ENCODE measurements around the gene PTPRM. TPM values are rescaled to one million over a fixed set of nuclear protein-coding genes. Genes with fewer than 3 reads are reported as not detected.
A peak's percentile ranks its signal among the peaks of the same experiment; 100 is the strongest.

The PTPRM gene
- total RNA-seq, 4 donors from 2014 or later: 62.7 to 94.0 (median 76.0) TPM

- intact Hi-C loops (cut with DNase I): no loop called here
- TF ChIP-seq POLR2A (IDR thresholded peaks at IDR 0.05; ENCODE audit: low read depth): no peak
- no peak for TF ChIP-seq CTCF (IDR thresholded peaks at IDR 0.05)
- TF ChIP-seq POLR2AphosphoS5 (IDR thresholded peaks at IDR 0.05): no peak
- no peak for TF ChIP-seq EP300 (IDR thresholded peaks at IDR 0.05)
- DNase-seq (ENCODE audit: extremely low spot score): peak; percentile 64
- H3K9me3 ChIP-seq: no peaks in the 10 kb centered on the region
- no peak overlapping the region for H3K27ac ChIP-seq (replicated peaks in 1 of 4)
- H3K4me1 ChIP-seq: peaks cover 43 to 53% (median 48%) of the 10 kb centered on the region in 4 donors
- WGBS: 88% methylated on average over 6 of the region's 6 CpGs
- H3K36me3 ChIP-seq: no peaks in the 10 kb centered on the region
- H3K27me3 ChIP-seq: no peaks in the 10 kb centered on the region
- no peak overlapping the region for H3K4me3 ChIP-seq
These were observed 32.9 kb downstream of the PTPRM start for GRCh38 chr18:7600036-7600435.

- H3K4me3 ChIP-seq: no peak overlapping the region
- no peaks in the 10 kb centered on the region for H3K9me3 ChIP-seq
- H3K27me3 ChIP-seq: no peaks in the 10 kb centered on the region
- DNase-seq (ENCODE audit: extremely low spot score): no peak
- 87% methylated on average over 8 of the region's 13 CpGs for WGBS
- H3K36me3 ChIP-seq: no peaks in the 10 kb centered on the region
- peaks cover 37 to 46% (median 42%) of the 10 kb centered on the region in 4 donors for H3K4me1 ChIP-seq
- TF ChIP-seq POLR2AphosphoS5 (IDR thresholded peaks at IDR 0.05): no peak
- TF ChIP-seq EP300 (IDR thresholded peaks at IDR 0.05): no peak
- no peak for TF ChIP-seq CTCF (IDR thresholded peaks at IDR 0.05)
- no peak for TF ChIP-seq POLR2A (IDR thresholded peaks at IDR 0.05; ENCODE audit: low read depth)
- H3K27ac ChIP-seq (replicated peaks in 1 of 4): no peak overlapping the region
- intact Hi-C loops (cut with DNase I): no loop called here
These were observed 33.6 kb downstream of the PTPRM start for GRCh38 chr18:7600528-7601245.

DNA sequence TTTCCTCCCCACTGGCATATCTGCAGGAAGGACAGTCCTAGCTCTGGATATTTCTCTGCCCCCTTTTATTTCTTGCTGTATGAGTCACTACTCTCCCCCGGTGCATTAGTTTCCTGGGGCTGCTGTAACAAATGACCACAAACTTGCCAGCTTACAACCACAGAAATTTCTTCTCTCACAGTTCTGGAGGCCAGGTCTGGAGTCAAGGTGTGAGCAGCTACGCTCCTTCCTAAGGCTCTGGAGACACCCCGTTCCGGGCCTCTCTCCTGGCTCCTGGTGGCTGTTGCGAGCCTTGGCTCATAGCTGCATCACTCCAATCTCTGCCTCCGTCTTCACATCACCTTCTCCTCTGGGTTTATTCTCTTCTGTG lies 34.1 kb downstream of the PTPRM start:
- no peaks in the 10 kb centered on the region for H3K9me3 ChIP-seq
- intact Hi-C loops (cut with DNase I): no loop called here
- no peak for DNase-seq (ENCODE audit: extremely low spot score)
- peaks cover 31 to 42% (median 41%) of the 10 kb centered on the region in 4 donors for H3K4me1 ChIP-seq
- no peak for TF ChIP-seq CTCF (IDR thresholded peaks at IDR 0.05)
- no peak for TF ChIP-seq POLR2AphosphoS5 (IDR thresholded peaks at IDR 0.05)
- TF ChIP-seq EP300 (IDR thresholded peaks at IDR 0.05): no peak
- no peak for TF ChIP-seq POLR2A (IDR thresholded peaks at IDR 0.05; ENCODE audit: low read depth)
- no peaks in the 10 kb centered on the region for H3K27me3 ChIP-seq
- no peaks in the 10 kb centered on the region for H3K36me3 ChIP-seq
- H3K4me3 ChIP-seq: no peak overlapping the region
- no peak overlapping the region for H3K27ac ChIP-seq (replicated peaks in 1 of 4)
- WGBS: 85% methylated on average over 6 of the region's 6 CpGs

- no peak overlapping the region for H3K4me3 ChIP-seq
- TF ChIP-seq POLR2A (IDR thresholded peaks at IDR 0.05; ENCODE audit: low read depth) (no peak), POLR2AphosphoS5 (IDR thresholded peaks at IDR 0.05) (no peak), CTCF (IDR thresholded peaks at IDR 0.05) (no peak), EP300 (IDR thresholded peaks at IDR 0.05) (no peak)
These were observed 34.8 kb downstream of the PTPRM start for GRCh38 chr18:7601936-7602335.

More at GRCh38 chr18:7601936-7602335, 34.8 kb downstream of the PTPRM start:
- H3K9me3 ChIP-seq: no peaks in the 10 kb centered on the region
- peak; percentile 66 for DNase-seq (ENCODE audit: extremely low spot score)
- no peak overlapping the region for H3K27ac ChIP-seq (replicated peaks in 1 of 4)
- H3K4me1 ChIP-seq: peaks cover 34 to 46% (median 43%) of the 10 kb centered on the region in 4 donors
- 97% methylated on average over 3 of the region's 3 CpGs for WGBS
- no peaks in the 10 kb centered on the region for H3K27me3 ChIP-seq
- intact Hi-C loops (cut with DNase I): no loop called here
- no peaks in the 10 kb centered on the region for H3K36me3 ChIP-seq

Data from esophagus muscularis mucosa (tissue), 4 donors.